Measurements from ENCODE around the gene CFTR.

Gene CFTR

DNA sequence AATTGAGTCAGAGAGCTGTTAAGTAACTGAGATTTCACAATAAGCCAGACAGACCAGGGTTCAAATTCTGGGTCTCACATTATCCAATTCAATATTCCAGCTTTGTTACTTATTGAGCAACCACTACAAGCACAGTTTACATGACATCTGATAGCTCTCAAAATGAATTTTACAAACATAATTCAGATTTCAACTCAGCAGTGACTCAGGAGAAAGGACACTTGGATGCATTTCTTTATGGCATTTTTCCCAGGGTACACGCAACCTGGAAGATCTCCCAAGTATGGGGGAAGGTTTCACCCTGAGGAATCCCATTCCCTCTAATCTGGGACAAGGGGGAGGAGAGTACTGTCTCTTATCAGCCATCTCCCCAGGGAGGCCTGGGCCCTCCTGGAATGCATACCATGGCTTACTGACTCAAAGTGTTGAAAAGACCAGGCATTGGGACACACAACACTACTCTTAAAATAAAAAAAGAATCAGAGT lies 102.4 kb downstream of the CFTR start:
- Histone ChIP-seq H3K36me3 (ENCODE audit: insufficient read depth, low read length) (no peaks in the 10 kb centered on the region), H3K4me1 (ENCODE audit: insufficient read depth, low read length) (peaks cover 4% of the 10 kb centered on the region; the same call in 1 of the 2 replicates), H3K9ac (ENCODE audit: low read depth, low read length) (no peak overlapping the region), H3K9me3 (ENCODE audit: control insufficient read depth, insufficient read depth, low read length) (no peaks in the 10 kb centered on the region)

DNA sequence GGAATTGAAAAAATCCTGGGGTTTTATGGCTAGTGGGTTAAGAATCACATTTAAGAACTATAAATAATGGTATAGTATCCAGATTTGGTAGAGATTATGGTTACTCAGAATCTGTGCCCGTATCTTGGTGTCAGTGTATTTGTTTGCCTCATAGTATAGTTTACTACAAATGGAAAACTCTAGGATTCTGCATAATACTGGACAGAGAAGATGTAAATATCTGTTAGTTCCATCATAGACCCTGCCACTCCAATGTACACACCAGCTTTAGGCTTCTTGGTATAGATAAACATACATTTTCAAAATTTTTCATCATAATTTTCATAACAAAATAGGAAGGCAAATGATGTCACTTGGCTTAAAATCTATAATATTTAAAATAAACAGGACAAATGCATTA lies 108.1 kb downstream of the CFTR start:
- H3K9me3 ChIP-seq (ENCODE audit: control insufficient read depth, insufficient read depth, low read length): no peaks in the 10 kb centered on the region
- H3K9ac ChIP-seq (ENCODE audit: low read depth, low read length): no peak overlapping the region
- H3K4me1 ChIP-seq (ENCODE audit: insufficient read depth, low read length): peaks cover 4% of the 10 kb centered on the region; the same call in 1 of the 2 replicates
- H3K36me3 ChIP-seq (ENCODE audit: insufficient read depth, low read length): no peaks in the 10 kb centered on the region

DNA sequence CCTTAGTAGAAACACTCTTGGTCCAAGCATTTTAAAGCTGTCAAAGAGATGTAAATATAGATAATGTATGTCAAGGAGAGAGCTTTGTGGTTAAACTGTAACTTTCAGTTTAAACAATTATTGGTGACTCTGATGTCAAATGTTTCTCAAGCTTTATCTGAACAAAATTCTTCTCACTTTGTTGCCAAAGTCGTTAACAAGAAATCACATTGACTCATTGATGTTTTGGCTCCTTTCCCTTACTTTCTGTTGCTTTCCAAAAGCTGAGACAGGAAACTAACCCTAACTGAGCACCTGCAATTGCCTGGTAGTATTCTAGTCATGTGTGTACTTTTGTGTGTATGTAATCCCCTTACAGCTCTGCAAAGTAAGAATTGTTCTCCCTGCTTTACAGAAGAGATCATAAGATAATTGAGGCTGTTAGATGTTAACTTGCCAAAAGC lies 108.5 kb downstream of the CFTR start:
- no peaks in the 10 kb centered on the region for H3K36me3 ChIP-seq (ENCODE audit: insufficient read depth, low read length)
- H3K9me3 ChIP-seq (ENCODE audit: control insufficient read depth, insufficient read depth, low read length): no peaks in the 10 kb centered on the region
- H3K9ac ChIP-seq (ENCODE audit: low read depth, low read length): no peak overlapping the region
- H3K4me1 ChIP-seq (ENCODE audit: insufficient read depth, low read length): peaks cover 4% of the 10 kb centered on the region; the same call in 1 of the 2 replicates

DNA sequence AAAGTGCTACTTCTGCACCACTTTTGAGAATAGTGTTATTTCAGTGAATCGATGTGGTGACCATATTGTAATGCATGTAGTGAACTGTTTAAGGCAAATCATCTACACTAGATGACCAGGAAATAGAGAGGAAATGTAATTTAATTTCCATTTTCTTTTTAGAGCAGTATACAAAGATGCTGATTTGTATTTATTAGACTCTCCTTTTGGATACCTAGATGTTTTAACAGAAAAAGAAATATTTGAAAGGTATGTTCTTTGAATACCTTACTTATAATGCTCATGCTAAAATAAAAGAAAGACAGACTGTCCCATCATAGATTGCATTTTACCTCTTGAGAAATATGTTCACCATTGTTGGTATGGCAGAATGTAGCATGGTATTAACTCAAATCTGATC lies 110.4 kb downstream of the CFTR start:
- no peaks in the 10 kb centered on the region for H3K9me3 ChIP-seq (ENCODE audit: control insufficient read depth, insufficient read depth, low read length)
- peaks cover 4% of the 10 kb centered on the region; the same call in 1 of the 2 replicates for H3K4me1 ChIP-seq (ENCODE audit: insufficient read depth, low read length)
- no peaks in the 10 kb centered on the region for H3K36me3 ChIP-seq (ENCODE audit: insufficient read depth, low read length)
- H3K9ac ChIP-seq (ENCODE audit: low read depth, low read length): no peak overlapping the region

GRCh38 chr7:117592011-117592635 lies 112.3 kb downstream of the CFTR start:
- H3K36me3 ChIP-seq (ENCODE audit: insufficient read depth, low read length): no peaks in the 10 kb centered on the region
- H3K9ac ChIP-seq (ENCODE audit: low read depth, low read length): no peak overlapping the region
- no peaks in the 10 kb centered on the region for H3K9me3 ChIP-seq (ENCODE audit: control insufficient read depth, insufficient read depth, low read length)
- peaks cover under 1% of the 10 kb centered on the region; the same call in 1 of the 2 replicates for H3K4me1 ChIP-seq (ENCODE audit: insufficient read depth, low read length)

DNA sequence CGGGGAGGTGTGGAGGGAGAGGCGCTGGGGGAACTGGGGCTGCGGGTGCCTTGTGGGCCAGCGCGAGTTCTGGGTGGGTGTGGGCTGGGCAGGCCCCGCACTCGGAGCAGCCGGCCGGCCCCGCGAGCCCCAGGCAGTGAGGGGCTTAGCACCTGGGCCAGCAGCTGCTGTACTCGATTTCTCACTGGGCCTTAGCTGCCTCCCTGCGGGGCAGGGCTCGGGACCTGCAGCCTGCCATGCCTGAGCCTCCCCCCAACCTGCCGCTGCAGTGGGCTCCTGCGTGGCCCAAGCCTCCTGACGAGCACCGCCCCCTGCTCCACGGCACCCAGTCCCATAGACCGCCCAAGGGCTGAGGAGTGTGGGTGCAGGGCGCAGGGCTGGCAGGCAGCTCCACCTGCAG lies 116.3 kb downstream of the CFTR start:
- Histone ChIP-seq H3K4me1 (ENCODE audit: insufficient read depth, low read length) (no peaks in the 10 kb centered on the region), H3K9ac (ENCODE audit: low read depth, low read length) (no peak overlapping the region), H3K9me3 (ENCODE audit: control insufficient read depth, insufficient read depth, low read length) (no peaks in the 10 kb centered on the region), H3K36me3 (ENCODE audit: insufficient read depth, low read length) (no peaks in the 10 kb centered on the region)

DNA sequence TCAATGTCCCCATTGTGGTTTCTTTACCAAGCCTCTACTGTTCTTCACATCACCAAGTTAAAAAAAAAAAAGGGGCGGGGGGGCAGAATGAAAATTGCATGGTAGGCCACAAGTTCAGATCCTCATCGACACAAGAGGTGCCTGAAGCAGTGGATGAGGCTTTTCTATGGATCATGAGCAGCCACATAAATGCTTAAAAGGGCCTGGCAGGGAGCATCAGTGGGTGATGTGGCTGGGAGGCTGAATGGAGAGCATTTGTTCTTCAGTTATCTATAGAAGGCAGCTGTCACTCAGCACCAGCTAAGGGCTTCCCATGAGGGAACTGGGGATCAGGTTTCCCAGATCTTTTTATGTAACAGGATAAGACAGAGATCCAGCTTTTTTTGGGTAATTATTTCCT lies 117.9 kb downstream of the CFTR start:
- Histone ChIP-seq H3K9ac (ENCODE audit: low read depth, low read length) (no peak overlapping the region), H3K9me3 (ENCODE audit: control insufficient read depth, insufficient read depth, low read length) (no peaks in the 10 kb centered on the region), H3K36me3 (ENCODE audit: insufficient read depth, low read length) (no peaks in the 10 kb centered on the region), H3K4me1 (ENCODE audit: insufficient read depth, low read length) (no peaks in the 10 kb centered on the region)

GRCh38 chr7:117600911-117601310 lies 121.1 kb downstream of the CFTR start:
- H3K4me1 ChIP-seq (ENCODE audit: insufficient read depth, low read length): no peaks in the 10 kb centered on the region
- H3K9me3 ChIP-seq (ENCODE audit: control insufficient read depth, insufficient read depth, low read length): no peaks in the 10 kb centered on the region
- no peaks in the 10 kb centered on the region for H3K36me3 ChIP-seq (ENCODE audit: insufficient read depth, low read length)
- no peak overlapping the region for H3K9ac ChIP-seq (ENCODE audit: low read depth, low read length)

DNA sequence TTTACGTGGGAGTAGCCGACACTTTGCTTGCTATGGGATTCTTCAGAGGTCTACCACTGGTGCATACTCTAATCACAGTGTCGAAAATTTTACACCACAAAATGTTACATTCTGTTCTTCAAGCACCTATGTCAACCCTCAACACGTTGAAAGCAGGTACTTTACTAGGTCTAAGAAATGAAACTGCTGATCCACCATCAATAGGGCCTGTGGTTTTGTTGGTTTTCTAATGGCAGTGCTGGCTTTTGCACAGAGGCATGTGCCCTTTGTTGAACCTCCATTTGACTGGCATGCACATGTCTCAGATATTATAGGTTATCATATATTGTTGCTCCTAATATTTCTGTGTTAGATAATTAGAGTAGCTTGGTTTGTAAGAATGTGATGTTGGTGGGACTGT lies 123.8 kb downstream of the CFTR start:
- Histone ChIP-seq H3K4me1 (ENCODE audit: insufficient read depth, low read length) (no peaks in the 10 kb centered on the region), H3K9me3 (ENCODE audit: control insufficient read depth, insufficient read depth, low read length) (no peaks in the 10 kb centered on the region), H3K9ac (ENCODE audit: low read depth, low read length) (no peak overlapping the region), H3K36me3 (ENCODE audit: insufficient read depth, low read length) (no peaks in the 10 kb centered on the region)

DNA sequence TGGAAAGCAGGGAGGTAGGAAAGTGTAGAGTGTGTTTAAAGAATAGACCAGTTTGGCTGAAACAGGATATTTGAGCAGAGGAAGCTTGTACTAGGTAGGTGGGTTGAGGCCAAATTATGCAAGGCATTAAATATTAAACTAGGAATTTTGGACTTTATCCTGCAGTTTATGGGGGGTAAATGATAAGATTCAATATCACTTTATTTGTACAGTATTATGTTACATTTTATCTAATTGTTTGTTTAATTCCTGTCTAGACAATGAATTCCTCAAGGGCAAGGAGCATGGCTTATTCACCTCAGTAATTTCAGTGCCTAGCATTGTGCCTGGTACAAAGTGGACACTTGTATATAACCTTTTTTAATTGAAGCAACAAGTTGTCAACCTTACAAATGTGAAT lies 125.9 kb downstream of the CFTR start:
- Histone ChIP-seq H3K9me3 (ENCODE audit: control insufficient read depth, insufficient read depth, low read length) (no peaks in the 10 kb centered on the region), H3K4me1 (ENCODE audit: insufficient read depth, low read length) (no peaks in the 10 kb centered on the region), H3K36me3 (ENCODE audit: insufficient read depth, low read length) (no peaks in the 10 kb centered on the region), H3K9ac (ENCODE audit: low read depth, low read length) (no peak overlapping the region)

GRCh38 chr7:117606132-117606531 lies 126.3 kb downstream of the CFTR start:
- Histone ChIP-seq H3K36me3 (ENCODE audit: insufficient read depth, low read length) (no peaks in the 10 kb centered on the region), H3K9me3 (ENCODE audit: control insufficient read depth, insufficient read depth, low read length) (no peaks in the 10 kb centered on the region), H3K9ac (ENCODE audit: low read depth, low read length) (no peak overlapping the region), H3K4me1 (ENCODE audit: insufficient read depth, low read length) (no peaks in the 10 kb centered on the region)

DNA sequence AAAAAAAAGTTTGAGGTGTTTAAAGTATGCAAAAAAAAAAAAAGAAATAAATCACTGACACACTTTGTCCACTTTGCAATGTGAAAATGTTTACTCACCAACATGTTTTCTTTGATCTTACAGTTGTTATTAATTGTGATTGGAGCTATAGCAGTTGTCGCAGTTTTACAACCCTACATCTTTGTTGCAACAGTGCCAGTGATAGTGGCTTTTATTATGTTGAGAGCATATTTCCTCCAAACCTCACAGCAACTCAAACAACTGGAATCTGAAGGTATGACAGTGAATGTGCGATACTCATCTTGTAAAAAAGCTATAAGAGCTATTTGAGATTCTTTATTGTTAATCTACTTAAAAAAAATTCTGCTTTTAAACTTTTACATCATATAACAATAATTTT lies 130.6 kb downstream of the CFTR start:
- no peak overlapping the region for H3K9ac ChIP-seq (ENCODE audit: low read depth, low read length)
- no peaks in the 10 kb centered on the region for H3K9me3 ChIP-seq (ENCODE audit: control insufficient read depth, insufficient read depth, low read length)
- no peaks in the 10 kb centered on the region for H3K4me1 ChIP-seq (ENCODE audit: insufficient read depth, low read length)
- no peaks in the 10 kb centered on the region for H3K36me3 ChIP-seq (ENCODE audit: insufficient read depth, low read length)

DNA sequence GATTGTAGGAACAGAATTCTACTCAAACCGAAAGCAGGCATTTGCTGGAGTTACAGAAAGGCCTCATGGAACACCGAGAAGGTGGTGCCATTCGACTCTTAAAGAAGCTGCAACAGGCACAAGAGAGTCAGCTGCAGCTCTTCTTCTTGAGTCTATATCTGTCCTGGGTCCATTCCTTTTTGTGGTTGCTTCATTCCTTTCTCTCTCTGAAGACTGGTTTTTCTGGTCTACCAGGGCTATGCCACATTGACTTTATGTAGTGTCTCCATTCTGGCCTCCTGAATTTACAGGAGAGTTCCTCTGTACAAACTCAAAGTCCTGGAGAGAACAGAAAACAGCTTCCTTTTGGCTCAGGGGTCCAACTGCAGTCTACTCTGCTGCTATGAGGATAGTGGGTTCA lies 132.8 kb downstream of the CFTR start:
- H3K9me3 ChIP-seq (ENCODE audit: control insufficient read depth, insufficient read depth, low read length): no peaks in the 10 kb centered on the region
- H3K4me1 ChIP-seq (ENCODE audit: insufficient read depth, low read length): no peaks in the 10 kb centered on the region
- no peaks in the 10 kb centered on the region for H3K36me3 ChIP-seq (ENCODE audit: insufficient read depth, low read length)
- no peak overlapping the region for H3K9ac ChIP-seq (ENCODE audit: low read depth, low read length)

DNA sequence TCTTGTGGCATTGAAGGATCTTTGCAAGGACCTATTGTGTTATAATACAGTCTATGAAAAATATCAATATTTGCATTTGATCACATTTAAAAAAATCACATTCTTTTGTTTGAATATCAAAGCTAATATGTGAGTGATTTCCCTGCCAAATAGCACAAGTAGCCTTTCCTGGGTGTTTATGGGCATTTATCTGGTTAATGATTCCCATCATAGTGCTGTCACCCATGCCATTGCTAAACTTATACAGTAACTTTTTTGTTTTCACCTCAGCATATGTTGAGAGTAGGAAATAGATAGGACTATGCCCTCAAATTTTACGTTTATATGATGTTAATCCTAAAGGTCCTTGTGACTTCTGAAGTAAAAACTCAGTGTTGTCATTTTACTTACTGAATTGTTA lies 136.9 kb downstream of the CFTR start:
- Histone ChIP-seq H3K36me3 (ENCODE audit: insufficient read depth, low read length) (no peaks in the 10 kb centered on the region), H3K4me1 (ENCODE audit: insufficient read depth, low read length) (no peaks in the 10 kb centered on the region), H3K9ac (ENCODE audit: low read depth, low read length) (no peak overlapping the region)

DNA sequence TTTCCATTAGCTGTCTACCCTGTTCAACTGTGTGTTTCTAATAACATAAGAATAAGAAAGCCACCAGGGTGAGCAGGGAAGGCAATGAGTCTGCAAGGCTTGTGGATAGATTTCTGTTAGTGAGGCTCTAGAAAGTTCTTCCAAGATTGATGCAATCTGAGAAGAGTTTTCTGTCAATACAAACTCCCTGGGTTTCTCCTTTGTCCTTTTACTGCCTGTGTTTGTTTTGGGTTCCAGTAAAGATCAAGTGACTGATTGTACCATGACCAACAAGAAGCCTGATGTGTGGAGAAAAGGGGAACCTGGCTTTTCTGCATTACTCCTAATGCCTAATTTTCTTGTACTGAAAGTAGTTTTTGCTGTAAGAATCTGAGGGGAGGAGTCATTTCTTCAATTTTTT lies 139.9 kb downstream of the CFTR start:
- Histone ChIP-seq H3K4me1 (ENCODE audit: insufficient read depth, low read length) (no peaks in the 10 kb centered on the region), H3K9ac (ENCODE audit: low read depth, low read length) (no peak overlapping the region), H3K9me3 (ENCODE audit: control insufficient read depth, insufficient read depth, low read length) (no peaks in the 10 kb centered on the region), H3K36me3 (ENCODE audit: insufficient read depth, low read length) (no peaks in the 10 kb centered on the region)

More for the DNA sequence above, 136.9 kb downstream of the CFTR start:
- H3K9me3 ChIP-seq (ENCODE audit: control insufficient read depth, insufficient read depth, low read length): no peaks in the 10 kb centered on the region

All from ES-I3 (cell line).